Testis (tissue), 2 donors: ENCODE results near the gene LSP1.

ENCODE experiments used
- CTCF ChIP-seq, 3 experiments: fragments of 450-650 bp in 2 of 3; fragments of 200-600 bp in 1 of 3; sonication (generic) in 1 of 3; IDR thresholded peaks; one replicate each; pipeline ENCODE4 v1.5.1; 2016 to 2019; ENCODE audit warnings: antibody characterized with exemption in 3 of 3, mild to moderate bottlenecking in 2 of 3, moderate library complexity in 1 of 3
- POLR2A ChIP-seq: fragments of 450-650 bp; IDR thresholded peaks from one replicate; pipeline ENCODE4 v1.6.1; 2017; ENCODE audit warnings: antibody characterized with exemption, mild to moderate bottlenecking, moderate library complexity

GRCh38 chr11:1803246-1803645 lies 49.6 kb upstream of the LSP1 start:
- TF ChIP-seq CTCF (IDR thresholded peaks at IDR 0.05) (no peak), POLR2A (no peak)
